ENCODE measurements around the gene MORC3.
"Not testable (repeated sequence)": the region's sequence is repeated elsewhere in the genome, so short reads cannot be mapped to it uniquely, and the experiment has no call there.

MORC3 gene

GRCh38 chr21:36321325-36322082, 1.5 kb downstream of the MORC3 start:
- peak overlapping the region; percentile 85 for H3K4me3 ChIP-seq (ENCODE audit: low read depth, low read length)

GRCh38 chr21:36322083-36322424, 2.1 kb downstream of the MORC3 start:
- H3K4me3 ChIP-seq (ENCODE audit: low read depth, low read length): peak overlapping the region; percentile 85

- H3K4me3 ChIP-seq (ENCODE audit: low read depth, low read length): no peak overlapping the region
Observed at GRCh38 chr21:36323032-36323431, 3.0 kb downstream of the MORC3 start.

DNA sequence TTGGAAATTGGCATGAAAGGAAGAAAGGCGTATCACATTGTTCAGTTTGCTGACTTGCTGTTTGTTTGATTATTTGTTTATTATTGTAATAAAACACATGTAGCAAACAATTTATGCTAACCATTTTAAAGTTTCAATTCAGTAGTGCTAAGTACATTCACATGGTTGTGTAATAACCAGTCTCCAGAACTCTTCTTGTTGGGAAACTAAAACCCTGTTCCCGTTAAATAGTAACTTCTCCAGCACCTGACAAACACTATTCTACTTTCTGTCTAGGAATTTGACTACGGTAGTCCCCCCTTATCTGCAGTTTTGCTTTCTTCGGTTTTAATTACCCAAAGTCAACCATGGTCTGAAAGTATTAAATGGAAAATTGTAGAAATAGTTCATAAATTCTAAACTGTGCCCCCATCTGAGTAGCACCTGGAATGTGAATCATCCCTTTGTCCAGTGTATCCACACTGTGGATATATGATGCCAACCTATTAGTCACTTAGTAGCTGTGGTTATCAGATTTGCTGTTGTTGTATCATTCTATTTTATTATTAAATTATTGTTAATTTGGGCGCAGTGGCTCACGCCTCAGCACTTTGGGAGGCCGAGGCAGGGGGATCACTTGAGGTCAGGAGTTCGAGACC, 5.5 kb downstream of the MORC3 start:
- no peak overlapping the region for H3K4me3 ChIP-seq (ENCODE audit: low read depth, low read length)

- no peak overlapping the region for H3K4me3 ChIP-seq (ENCODE audit: low read depth, low read length)
Observed at GRCh38 chr21:36330904-36331303, 10.9 kb downstream of the MORC3 start.

DNA sequence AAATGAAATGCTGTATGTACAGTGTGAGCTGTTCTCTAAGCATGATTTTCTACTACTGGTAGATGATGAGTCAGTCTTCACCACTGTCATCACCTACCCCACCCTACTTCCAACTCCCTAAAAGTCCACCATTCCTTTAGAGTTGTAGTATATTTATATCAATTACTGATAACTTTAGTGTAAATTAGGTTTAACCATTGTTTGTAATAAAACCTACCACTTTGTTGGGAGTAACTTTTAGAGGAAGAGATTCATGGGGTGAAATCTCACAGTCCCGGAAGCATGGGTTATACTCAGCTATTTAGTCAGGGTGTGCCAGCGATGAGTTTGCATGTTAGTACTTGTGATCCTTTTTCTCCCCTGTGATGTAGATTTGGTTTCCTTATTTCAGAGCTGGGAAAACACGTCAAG, 17.1 kb downstream of the MORC3 start:
- H3K4me3 ChIP-seq (ENCODE audit: low read depth, low read length): no peak overlapping the region

DNA sequence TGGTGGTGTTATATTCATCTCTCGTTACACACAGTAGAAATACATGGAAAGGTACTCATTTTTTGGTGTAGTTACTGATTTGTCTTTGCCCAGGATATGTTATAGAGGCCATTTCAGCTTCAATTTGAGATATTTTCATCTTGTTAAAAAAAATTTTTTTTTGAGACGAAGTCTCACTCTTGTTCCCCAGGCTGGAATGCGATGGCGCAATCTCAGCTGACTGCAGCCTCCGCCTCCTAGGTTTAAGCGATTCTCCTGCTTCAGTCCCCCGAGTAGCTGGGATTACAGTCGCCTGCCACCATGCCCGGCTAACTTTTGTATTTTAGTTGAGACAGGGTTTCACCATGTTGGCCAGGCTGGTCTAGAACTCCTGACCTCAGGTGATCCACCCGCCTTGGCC, 19.0 kb downstream of the MORC3 start:
- no peak overlapping the region for H3K4me3 ChIP-seq (ENCODE audit: low read depth, low read length)

- not testable (repeated sequence) for H3K4me3 ChIP-seq (ENCODE audit: low read depth, low read length)
Observed at GRCh38 chr21:36342581-36342980, 22.6 kb downstream of the MORC3 start.

DNA sequence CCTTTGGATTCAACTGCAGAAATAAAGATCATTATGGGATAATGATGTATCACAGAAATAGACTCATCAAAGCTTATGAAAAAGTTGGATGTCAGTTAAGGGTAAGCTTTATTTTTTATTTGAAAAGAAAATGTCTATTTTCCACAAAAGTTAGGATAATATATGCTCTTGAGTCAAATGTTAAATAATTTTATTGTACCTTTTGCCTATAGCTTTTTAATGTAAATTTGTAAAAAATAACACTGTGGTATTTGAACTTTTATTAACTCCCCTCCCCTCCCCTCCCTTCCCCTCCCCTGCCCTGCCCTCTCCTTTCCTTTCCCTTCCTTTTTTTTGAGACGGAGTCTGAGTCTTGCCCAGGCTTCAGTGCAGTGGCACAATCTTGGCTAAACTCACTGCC, 24.9 kb downstream of the MORC3 start:
- no peak overlapping the region for H3K4me3 ChIP-seq (ENCODE audit: low read depth, low read length)

- H3K4me3 ChIP-seq (ENCODE audit: low read depth, low read length): no peak overlapping the region
Observed at GRCh38 chr21:36347278-36347961, 27.4 kb downstream of the MORC3 start.

DNA sequence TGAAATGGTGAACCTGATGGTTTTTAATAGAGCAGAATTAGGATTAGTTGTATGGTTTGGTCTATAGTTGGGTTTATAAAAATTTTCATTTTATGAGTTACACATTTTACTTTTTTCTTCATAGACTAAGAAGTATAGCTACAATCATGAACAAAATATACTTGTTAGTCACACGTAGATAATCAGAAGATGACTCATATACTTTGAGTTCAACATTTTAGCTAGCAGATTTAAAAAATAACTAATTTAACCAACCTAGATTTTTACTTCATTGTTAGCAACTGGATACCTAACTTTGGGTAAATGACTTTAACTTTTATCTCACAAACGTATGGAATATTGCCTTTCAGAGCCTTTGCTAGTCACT, 27.9 kb downstream of the MORC3 start:
- H3K4me3 ChIP-seq (ENCODE audit: low read depth, low read length): no peak overlapping the region

DNA sequence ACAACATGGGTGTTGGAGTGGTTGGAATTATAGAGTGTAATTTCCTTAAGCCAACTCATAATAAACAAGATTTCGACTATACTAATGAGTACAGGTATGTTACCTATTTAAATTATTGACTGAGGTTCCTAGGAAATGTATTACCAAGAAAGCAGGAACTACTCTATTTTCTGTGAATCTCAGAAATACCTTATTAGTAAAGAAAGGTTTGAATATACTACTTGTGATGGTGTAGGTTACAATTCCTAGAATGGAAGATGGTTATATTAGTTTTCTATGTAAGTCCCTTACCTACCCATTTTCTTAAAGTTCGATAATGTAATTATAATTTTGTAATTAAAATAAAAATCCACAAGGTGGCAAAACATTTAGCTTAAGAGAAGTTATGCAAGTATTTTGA, 29.3 kb downstream of the MORC3 start:
- H3K4me3 ChIP-seq (ENCODE audit: low read depth, low read length): no peak overlapping the region

- H3K4me3 ChIP-seq (ENCODE audit: low read depth, low read length): no peak overlapping the region
Observed at GRCh38 chr21:36350282-36350910, 30.4 kb downstream of the MORC3 start.

- no peak overlapping the region for H3K4me3 ChIP-seq (ENCODE audit: low read depth, low read length)
Observed at GRCh38 chr21:36354918-36355680, 35.1 kb downstream of the MORC3 start.

- H3K4me3 ChIP-seq (ENCODE audit: low read depth, low read length): no peak overlapping the region
Observed at GRCh38 chr21:36355868-36356267, 35.9 kb downstream of the MORC3 start.

DNA sequence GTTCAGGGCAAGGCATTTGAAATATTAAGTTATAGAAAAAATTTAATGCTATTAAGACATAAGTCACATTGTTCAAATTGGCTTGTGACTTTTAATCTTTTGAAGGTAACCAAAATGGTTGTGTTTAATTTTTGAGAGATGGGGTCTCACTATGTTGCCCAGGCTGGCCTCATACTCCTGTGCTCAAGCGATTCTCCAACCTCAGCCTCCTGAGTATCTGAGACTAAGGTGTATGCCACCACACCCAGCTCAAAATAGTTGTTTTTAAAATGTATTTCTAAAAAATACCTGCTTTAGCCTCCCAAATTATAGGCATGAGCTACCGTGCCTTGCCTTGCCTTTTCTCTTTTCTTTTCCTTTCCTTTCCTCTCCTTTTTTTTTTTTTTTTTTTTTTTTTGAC, 39.2 kb downstream of the MORC3 start:
- no peak overlapping the region for H3K4me3 ChIP-seq (ENCODE audit: low read depth, low read length)

DNA sequence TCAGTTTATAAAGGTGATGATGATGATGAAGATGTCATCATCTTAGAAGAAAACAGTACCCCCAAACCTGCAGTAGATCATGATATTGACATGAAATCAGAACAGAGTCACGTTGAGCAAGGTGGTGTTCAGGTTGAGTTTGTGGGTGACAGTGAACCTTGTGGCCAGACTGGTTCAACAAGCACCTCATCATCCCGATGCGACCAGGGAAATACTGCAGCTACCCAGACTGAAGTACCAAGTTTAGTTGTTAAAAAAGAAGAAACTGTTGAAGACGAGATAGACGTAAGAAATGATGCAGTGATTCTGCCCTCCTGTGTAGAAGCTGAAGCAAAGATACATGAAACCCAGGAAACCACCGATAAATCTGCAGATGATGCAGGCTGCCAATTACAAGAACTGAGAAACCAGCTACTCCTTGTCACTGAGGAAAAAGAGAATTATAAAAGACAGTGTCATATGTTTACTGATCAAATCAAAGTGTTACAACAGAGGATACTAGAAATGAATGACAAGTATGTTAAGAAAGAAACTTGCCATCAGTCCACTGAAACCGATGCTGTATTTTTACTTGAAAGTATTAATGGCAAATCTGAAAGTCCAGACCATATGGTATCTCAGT, 49.2 kb downstream of the MORC3 start:
- no peak overlapping the region for H3K4me3 ChIP-seq (ENCODE audit: low read depth, low read length)

GRCh38 chr21:36375994-36376393, 56.0 kb downstream of the MORC3 start:
- no peak overlapping the region for H3K4me3 ChIP-seq (ENCODE audit: low read depth, low read length)

DNA sequence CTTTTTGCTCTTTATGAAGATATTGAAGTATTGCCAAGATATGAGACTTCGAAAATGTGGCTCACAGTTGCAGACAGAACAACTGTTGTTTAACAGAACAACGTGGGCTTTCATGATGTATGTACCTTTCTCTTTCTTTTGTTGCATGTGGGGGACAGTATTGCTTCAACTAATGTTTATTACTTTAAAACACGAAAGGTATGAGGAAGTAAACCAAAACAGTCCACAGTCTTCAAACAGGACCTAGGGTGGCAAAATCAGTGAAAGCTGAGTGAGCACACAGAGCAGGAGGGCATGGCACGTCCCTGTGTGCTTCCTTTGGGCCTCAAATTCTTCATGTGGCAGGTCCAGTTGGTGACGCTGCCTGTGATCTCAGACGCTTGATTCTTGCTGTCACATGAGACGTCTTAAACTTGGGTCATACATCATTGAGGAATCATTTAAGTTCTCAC, 57.4 kb downstream of the MORC3 start:
- no peak overlapping the region for H3K4me3 ChIP-seq (ENCODE audit: low read depth, low read length)

DNA sequence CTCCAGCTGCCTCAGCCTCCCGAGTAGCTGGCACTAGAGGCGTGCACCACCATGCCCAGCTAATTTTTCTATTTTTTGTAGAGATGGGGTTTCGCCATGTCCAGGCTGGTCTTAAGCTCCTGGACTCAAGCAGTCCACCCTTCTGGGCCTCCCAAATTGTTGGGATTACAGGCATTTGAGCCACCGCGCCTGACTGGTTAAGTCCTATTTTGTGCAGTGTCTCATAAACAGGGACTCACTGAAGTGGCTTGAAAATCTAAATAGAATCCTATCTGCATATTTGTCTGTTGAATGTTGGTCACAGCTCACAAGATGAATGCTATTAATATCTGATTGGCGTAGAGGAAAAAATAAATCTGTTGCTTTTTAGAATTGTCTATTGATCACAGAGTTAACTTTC, 59.3 kb downstream of the MORC3 start:
- H3K4me3 ChIP-seq (ENCODE audit: low read depth, low read length): no peak overlapping the region
